LNCaP clone FGC (cell line): ENCODE measurements around the gene ZNF486.
"Not testable (repeated sequence)": the region's sequence is repeated elsewhere in the genome, so short reads cannot be mapped to it uniquely, and the experiment has no call there.

Experiments used
- DNase-seq: peaks from one replicate; pipeline ENCODE4 v3.0.0-alpha.2; 2011; ENCODE audit warnings: low read depth
- H3K4me3 ChIP-seq: 2 replicates; pipeline ENCODE4 v1.5.1; 2011; ENCODE audit warnings: mild to moderate bottlenecking, low read depth, low read length, control low read depth
- TF ChIP-seq, protein P1 (sequence below): IDR thresholded peaks from 2 replicates; pipeline ENCODE4 v1.5.1; 2012; ENCODE audit warnings: mild to moderate bottlenecking; ENCODE audit not compliant: control insufficient read depth, insufficient read depth; ENCODE audit errors: extremely low read depth

Gene ZNF486

DNA sequence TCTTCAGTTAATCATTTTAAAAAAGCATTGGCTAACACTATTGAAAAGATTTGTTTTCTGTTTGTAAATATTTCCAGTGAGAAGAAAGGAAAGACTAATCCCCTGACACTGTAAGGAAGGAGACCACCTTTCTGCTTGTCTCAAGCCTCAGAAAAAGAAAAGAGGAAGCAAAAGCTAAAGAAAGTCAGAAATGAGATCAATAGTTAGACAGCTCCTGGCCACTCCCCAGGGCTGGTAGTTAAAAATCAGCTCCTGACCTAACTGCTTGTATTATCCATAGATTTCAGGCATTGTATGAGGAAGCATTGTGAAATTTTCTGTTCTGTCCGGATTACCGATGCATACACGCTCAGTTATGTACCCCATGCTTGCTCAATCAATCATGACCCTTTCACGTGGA is 76.6 kb downstream of the ZNF486 start:
- TF ChIP-seq, protein P1, sequence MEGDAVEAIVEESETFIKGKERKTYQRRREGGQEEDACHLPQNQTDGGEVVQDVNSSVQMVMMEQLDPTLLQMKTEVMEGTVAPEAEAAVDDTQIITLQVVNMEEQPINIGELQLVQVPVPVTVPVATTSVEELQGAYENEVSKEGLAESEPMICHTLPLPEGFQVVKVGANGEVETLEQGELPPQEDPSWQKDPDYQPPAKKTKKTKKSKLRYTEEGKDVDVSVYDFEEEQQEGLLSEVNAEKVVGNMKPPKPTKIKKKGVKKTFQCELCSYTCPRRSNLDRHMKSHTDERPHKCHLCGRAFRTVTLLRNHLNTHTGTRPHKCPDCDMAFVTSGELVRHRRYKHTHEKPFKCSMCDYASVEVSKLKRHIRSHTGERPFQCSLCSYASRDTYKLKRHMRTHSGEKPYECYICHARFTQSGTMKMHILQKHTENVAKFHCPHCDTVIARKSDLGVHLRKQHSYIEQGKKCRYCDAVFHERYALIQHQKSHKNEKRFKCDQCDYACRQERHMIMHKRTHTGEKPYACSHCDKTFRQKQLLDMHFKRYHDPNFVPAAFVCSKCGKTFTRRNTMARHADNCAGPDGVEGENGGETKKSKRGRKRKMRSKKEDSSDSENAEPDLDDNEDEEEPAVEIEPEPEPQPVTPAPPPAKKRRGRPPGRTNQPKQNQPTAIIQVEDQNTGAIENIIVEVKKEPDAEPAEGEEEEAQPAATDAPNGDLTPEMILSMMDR = no peak
- DNase-seq = no peak
- no peak overlapping the region for H3K4me3 ChIP-seq

- DNase-seq = no peak
- no peak overlapping the region for H3K4me3 ChIP-seq
- TF ChIP-seq, protein P1 = no peak
Measured at GRCh38 chr19:20244356-20244755, 77.3 kb downstream of the ZNF486 start.

DNA sequence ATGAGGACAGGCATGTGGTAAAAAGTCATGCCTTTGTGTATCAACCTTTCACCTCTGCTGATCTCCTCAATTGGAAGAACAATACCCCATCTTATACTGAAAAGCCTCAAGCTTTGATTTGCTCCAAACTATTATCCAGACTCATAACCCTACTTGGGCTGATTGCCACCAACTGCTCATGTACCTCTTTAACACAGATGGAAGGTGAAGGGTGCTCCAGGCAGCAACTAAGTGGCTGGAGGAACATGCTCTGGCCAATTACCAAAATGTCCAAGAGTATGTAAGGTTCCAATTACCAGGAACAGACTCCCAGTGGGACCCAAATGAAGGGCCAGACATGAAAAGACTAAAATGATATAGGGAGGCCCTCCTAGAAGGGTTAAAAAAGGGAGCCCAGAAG is 78.3 kb downstream of the ZNF486 start:
- H3K4me3 ChIP-seq = no peak overlapping the region
- TF ChIP-seq, protein P1 = no peak
- no peak for DNase-seq

DNA sequence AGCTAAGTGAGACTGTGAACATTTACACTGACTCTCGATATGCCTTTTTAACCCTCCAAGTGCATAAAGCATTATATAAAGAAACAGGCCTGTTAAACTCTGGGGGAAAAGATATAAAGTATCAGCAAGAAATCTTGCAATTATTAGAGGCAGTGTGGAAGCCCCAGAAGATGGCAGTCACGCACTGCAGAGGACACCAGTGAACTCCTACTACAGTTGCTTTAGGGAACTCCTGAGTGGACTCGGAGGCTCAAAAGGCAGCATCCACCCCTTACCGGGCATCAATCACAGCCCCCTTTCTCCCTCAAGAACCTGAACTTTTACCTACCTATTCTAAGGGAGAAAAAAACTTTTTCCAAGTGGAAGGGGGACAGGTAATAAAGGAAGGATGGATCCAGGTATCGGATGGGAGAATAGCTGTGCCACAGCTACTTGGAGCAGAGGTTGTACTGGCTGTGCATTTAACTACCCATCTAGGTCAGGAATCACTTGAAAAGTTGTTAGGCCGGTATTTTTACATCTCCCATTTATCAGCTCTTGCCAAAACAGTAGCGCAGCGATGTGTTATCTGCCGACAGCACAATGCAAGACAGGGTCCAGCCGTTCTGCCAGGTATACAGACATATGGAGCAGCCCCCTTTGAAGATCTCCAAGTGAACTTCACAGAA is 80.1 kb downstream of the ZNF486 start:
- H3K4me3 ChIP-seq = no peak overlapping the region
- TF ChIP-seq, protein P1 = peak; percentile 55
- DNase-seq = peak; percentile 40

GRCh38 chr19:20248258-20248657 is 81.2 kb downstream of the ZNF486 start:
- not testable (repeated sequence) for H3K4me3 ChIP-seq, DNase-seq
